Fibroblast of skin of right biceps (primary cell): ENCODE data around the gene FOXC2.

Experiments used
- DNase-seq: peaks from one replicate; pipeline ENCODE4 v3.0.0-alpha.2; 2013

The FOXC2 gene

DNA sequence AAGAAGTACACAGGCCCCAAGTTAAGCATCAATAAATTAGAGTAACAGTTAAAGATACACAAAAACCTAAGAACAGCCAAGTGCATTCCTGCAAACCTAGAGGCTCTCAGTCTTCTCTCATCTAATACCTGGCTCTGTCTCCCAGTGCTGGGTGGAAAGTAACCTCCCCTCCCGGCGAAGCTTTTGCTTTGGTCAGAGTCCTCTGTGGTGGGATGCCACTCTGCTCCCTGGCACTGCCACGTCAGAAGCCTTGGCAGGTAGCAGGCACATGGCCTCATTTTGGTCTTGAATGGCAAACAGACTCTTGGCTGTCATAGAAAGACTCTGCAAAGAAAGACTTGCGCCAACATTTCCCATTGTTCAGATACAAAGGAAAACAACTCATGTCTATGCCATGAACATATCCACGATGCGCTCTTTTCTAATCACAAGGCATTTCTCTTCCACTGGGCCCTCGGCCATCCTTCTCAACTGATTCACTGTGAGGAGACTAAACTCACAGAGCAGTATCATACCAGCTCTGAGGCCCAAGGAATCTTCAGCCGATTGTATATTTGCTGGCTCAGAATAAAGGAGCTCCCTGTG, 32.8 kb upstream of the FOXC2 start:
- DNase-seq: no peak

GRCh38 chr16:86534779-86535615, 31.6 kb upstream of the FOXC2 start:
- no peak for DNase-seq

DNA sequence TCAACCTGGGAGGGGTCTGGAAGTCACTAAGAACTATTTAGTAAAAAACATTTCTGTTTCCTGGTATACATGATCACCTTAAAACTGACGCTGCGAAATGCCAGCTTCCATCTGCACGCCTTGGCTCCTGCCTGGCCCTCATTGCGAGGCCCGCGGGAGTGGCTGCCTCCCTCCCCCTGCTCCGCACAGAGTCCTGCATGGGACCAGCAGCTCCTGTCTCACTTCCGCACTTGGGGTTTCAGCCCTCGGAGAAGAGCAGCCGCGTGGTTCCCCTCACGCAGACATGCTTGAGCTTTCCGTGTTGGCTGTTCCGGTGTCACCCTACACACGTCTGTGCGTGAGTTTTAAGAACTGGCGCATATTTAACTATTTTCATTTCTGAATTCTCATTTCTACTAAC, 30.0 kb upstream of the FOXC2 start:
- no peak for DNase-seq

GRCh38 chr16:86537486-86537885, 29.1 kb upstream of the FOXC2 start:
- DNase-seq: no peak

DNA sequence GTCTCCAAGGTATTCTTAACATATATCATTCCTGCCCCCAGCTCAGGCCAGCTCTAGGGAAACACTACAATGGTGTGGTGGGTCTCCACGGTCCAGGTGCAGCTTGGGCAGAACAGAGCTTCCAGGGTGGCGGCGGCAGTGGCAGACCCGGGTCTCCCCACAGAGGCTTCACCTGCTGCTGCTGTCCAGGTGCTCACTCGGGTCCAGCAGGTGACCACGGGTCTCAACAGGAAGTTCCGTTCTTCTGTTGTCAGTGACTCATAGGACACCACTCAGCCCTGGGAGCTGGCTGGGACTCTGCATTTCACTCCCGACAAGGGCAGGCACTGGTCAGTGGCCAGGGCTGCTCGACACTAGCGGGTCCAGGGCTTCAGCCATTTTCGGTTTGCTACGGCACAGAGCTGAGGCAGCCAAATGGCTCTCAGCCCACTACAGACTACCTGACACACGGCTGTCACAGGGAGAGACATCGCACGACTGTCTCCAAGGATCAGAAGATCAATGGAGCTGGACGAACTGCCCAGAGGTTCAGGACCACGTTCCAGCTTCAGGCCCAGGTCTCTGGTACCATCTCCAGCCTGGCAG, 28.3 kb upstream of the FOXC2 start:
- no peak for DNase-seq

GRCh38 chr16:86540894-86541293, 25.7 kb upstream of the FOXC2 start:
- DNase-seq: no peak

GRCh38 chr16:86541560-86541959, 25.1 kb upstream of the FOXC2 start:
- DNase-seq: no peak

DNA sequence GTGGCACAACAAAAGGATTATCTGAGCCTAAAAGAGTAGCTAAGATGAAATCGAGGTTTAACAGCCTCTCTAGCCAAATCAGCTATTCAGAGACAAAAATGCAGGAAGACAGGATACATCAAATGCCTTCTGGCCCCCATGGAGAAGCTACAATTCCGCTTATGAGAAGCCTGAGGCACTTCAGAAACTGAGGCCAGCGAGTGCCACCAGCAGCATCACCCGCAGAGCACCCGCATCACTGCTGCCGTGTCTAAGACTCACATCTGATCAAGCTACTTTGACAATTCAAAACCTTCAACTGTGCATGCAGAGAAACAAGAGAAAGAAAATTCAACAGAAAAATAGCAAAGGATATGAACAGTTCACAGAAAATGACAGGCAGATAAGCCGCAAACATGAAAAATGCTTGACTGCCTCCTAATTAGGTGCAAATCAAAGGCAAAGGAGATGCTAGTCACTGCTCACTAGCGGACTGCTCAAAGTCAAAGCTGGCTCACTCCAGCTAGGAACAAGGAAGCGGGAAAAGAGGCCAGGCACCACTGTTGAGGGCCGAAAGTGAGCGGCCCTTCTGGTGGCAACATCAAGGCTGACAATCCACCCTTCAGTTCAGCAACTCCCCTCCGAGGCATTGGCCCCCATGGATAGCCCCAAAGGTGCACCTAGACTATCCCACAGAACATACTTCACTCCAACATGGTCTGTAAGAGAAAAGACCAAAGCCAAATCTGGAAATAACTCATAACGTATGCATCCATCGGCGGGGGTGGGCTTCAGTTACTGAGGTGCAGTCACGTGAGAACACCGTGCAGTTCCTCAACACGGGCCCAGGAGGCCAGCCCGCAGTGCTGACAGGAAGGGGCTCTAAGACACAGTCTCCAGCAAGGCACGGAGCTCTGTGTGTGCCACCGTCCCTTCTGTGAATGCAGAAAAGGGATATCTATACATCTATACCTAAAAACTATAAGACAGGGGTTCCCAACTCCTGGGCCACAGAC, 23.6 kb upstream of the FOXC2 start:
- DNase-seq: no peak

- no peak for DNase-seq
Measured at GRCh38 chr16:86545481-86545880, 21.1 kb upstream of the FOXC2 start.

GRCh38 chr16:86545954-86546637, 20.5 kb upstream of the FOXC2 start:
- DNase-seq: no peak

GRCh38 chr16:86546638-86547013, 20.0 kb upstream of the FOXC2 start:
- no peak for DNase-seq

- DNase-seq: no peak
Measured at GRCh38 chr16:86547286-86547685, 19.3 kb upstream of the FOXC2 start.

- DNase-seq: no peak
Measured at GRCh38 chr16:86549076-86549892, 17.3 kb upstream of the FOXC2 start.

DNA sequence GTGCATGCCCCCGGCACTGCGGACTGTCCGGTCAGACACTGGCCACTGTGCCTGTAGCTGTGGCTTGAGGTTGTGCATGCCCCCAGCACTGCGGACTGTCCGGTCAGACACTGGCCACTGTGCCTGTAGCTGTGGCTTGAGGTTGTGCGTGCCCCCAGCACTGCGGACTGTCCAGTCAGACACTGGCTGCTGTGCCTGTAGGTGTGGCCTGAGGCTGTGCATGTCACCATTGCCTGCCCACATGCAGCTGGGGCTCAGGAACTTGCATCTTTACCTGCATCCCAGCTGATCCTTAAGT, 16.8 kb upstream of the FOXC2 start:
- no peak for DNase-seq

DNA sequence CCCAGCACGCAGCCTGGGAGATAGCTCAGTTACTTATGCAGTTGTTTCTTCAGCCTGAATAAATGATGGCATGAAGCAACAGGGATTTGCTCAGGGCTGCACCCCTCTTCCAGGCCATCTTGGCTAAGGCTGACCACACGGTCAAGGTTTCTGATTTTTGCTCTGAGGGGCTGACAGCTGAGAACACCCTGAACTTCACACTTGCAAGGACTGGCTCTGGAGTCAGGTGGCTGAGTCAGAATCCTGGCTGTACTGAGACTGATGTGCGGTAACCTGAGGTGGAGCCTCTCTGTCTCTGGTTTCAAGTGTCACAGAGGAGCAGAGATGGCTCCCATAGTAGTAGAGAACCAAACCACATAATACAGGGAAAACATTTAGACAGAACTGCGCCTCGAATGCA, 16.3 kb upstream of the FOXC2 start:
- no peak for DNase-seq

DNA sequence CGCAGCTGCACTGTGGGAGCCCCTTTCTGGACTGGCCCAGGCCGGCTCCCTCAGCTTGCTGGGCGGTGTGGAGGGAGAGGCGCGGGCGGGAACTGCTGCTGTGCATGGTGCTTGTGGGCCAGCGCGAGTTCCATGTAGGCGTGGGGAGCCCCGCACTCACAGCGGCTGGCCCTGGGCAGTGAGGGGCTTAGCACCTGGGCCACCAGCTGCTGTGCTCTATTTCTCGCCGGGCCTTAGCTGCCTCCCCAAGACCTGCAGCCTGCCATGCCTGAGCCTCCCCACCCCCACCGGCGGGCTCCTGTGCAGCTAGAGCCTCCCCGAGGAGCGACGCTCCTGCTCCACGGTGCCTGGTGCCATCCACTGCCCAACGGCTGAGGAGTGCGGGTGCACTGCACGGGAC, 13.3 kb upstream of the FOXC2 start:
- DNase-seq: no peak

- DNase-seq: no peak
Measured at GRCh38 chr16:86554599-86554916, 12.1 kb upstream of the FOXC2 start.

DNA sequence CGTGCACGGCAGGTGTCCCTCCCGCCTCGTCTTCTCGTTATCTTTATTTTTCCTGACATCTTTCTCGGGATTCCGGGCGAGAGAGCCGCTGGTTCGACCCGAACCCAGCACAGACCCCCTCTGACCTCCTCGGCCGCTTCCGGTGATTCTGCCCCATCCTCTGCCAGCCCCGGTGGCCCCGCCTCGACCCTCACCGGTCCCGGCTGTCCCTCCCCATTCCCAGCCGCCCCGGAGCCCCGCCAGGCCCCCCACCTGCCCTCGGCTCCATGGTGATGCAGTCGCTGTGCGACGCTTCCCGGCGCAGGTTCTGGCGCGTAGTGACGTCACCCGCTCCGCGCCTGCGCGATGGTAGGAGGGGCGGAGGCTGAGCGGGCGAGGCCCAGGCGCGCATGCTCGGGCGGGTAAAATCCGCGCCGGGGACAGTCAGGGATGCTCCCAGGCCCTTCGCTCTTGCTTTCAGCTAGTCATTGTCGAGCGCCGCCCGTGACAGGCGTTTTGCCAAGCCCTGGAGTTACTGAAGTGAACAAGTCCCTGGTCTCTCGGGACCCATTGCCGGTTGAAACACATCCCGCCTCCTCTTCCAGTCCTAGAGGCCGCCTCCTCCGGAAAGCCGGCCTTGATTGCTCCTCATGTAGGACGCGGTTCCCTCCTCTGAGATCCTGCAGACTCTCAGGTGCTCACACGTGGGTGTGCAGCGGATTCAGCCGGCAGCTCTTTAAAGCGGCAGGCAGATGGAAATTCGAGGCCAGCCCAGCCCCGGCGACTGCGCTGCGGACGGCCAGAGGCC, 11.5 kb upstream of the FOXC2 start, which contains the start of gene MTHFSD:
MTHFSD (minus strand) TSS at position 319 of the 787 bp plus-strand sequence; CDS start at position 268, 51 bp downstream.
- peak; percentile 92 for DNase-seq

- DNase-seq: no peak
Measured at GRCh38 chr16:86555704-86556075, 10.9 kb upstream of the FOXC2 start.

DNA sequence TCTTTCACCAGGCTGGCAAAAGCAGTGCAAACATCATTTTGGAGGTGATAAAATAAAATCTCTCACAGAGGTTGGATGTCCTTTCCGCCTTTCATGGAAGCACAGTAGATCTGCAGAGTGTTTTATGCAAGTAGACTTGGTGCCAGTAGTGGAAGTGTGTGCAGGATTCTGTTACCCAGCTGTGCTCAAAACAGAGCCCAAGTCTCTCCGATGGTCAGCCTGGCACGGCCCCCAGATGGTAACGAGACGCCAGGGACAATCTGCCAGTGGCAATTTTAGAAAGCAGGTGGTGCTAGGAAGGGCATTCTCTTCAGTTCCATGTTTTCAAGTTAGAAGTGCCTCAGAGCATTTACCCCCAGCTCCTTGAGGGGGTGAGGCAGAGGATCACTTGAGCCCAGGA, 10.1 kb upstream of the FOXC2 start:
- no peak for DNase-seq

GRCh38 chr16:86557587-86557986, 9.0 kb upstream of the FOXC2 start:
- no peak for DNase-seq
